VCaP (cell line): ENCODE data around the gene SLAMF6.

Experiments used
- H3K27ac ChIP-seq: fragments of 450-650 bp; 2 replicates; pipeline ENCODE4 v1.5.1; 2017
- CTCF ChIP-seq: fragments of 450-650 bp; conservative IDR thresholded peaks from 2 replicates; pipeline ENCODE4 v1.5.1; 2017; ENCODE audit warnings: mild to moderate bottlenecking, moderate library complexity

The SLAMF6 gene

GRCh38 chr1:160438935-160439334 lies 84.1 kb downstream of the SLAMF6 start:
- TF ChIP-seq CTCF, result no peak
- H3K27ac ChIP-seq, result no peak overlapping the region

- TF ChIP-seq CTCF, result no peak
- H3K27ac ChIP-seq, result no peak overlapping the region
Observed at GRCh38 chr1:160438317-160438918, 84.6 kb downstream of the SLAMF6 start.

- no peak for TF ChIP-seq CTCF
- no peak overlapping the region for H3K27ac ChIP-seq
Observed at GRCh38 chr1:160437432-160438316, 85.4 kb downstream of the SLAMF6 start.

GRCh38 chr1:160436966-160437365 lies 86.1 kb downstream of the SLAMF6 start:
- H3K27ac ChIP-seq, result no peak overlapping the region
- no peak for TF ChIP-seq CTCF
